B cell (primary cell): ENCODE data around the gene RPL6. TPM values are rescaled to one million over a fixed set of nuclear protein-coding genes. Genes with fewer than 3 reads are reported as not detected.
A peak's percentile ranks its signal among the peaks of the same experiment; 100 is the strongest.

Experiments used
- ATAC-seq: fragments of 200-7000 bp; cut with Tn5 transposase; one replicate; pipeline ENCODE4 v1.10.0; 2021; ENCODE audit warnings: low read depth, mild to moderate bottlenecking, moderate number of reproducible peaks, moderate library complexity
- CTCF ChIA-PET: fragments of 350-600 bp; sonication (Branson Sonifier 250); formaldehyde crosslinking; loops from one replicate; lab custom pipeline; 2021; ENCODE audit warnings: antibody characterized with exemption, inconsistent platforms; lab: Charles Lee
- POLR2A ChIA-PET: fragments of 350-600 bp; sonication (Branson Sonifier 250); formaldehyde crosslinking; loops from one replicate; lab custom pipeline; 2021; ENCODE audit warnings: antibody characterized with exemption; lab: Charles Lee
- DNase-seq: peaks from one replicate; pipeline ENCODE4 v3.0.0; 2013
- H2AFZ ChIP-seq: 2 replicates; pipeline ENCODE4 v1.6.1; 2012; ENCODE audit warnings: mild to moderate bottlenecking, low read depth, low read length; ENCODE audit not compliant: insufficient read depth, poor library complexity, severe bottlenecking
- H3K27ac ChIP-seq, 2 donors: 1 replicate in 1 of 2; 2 replicates in 1 of 2; pipeline ENCODE4 v1.5.1; 2012 to 2013; ENCODE audit warnings: low read length in 2 of 2, mild to moderate bottlenecking in 2 of 2, moderate library complexity in 1 of 2
- H3K27me3 ChIP-seq, 4 experiments: fragments of 200-600 bp in 1 of 4; sonication (generic) in 1 of 4; replicated peaks in 1 of 4; 1 replicate in 2 of 4; 2 replicates in 2 of 4; pipeline versions ENCODE4 v1.6.1 to v1.7.0; 2013 to 2016; ENCODE audit warnings: low read length in 3 of 4, mild to moderate bottlenecking in 2 of 4, mixed read lengths in 1 of 4, moderate library complexity in 1 of 4; ENCODE audit not compliant: insufficient read depth in 4 of 4, control insufficient read depth in 3 of 4; ENCODE audit errors: control extremely low read depth in 1 of 4
- H3K36me3 ChIP-seq, 2 experiments: replicated peaks in 1 of 2; 1 replicate in 1 of 2; 2 replicates in 1 of 2; pipeline versions ENCODE4 v1.6.1 to v1.7.1; 2013; ENCODE audit warnings: low read length in 1 of 2; ENCODE audit not compliant: insufficient read depth in 2 of 2, control insufficient read depth in 1 of 2; ENCODE audit errors: control extremely low read depth in 1 of 2, extremely low read depth in 1 of 2
- H3K4me1 ChIP-seq, 2 donors: fragments of 200-600 bp in 1 of 2; sonication (generic) in 1 of 2; 1 replicate in 1 of 2; 2 replicates in 1 of 2; pipeline versions ENCODE4 v1.5.1 to v1.6.1; 2013 to 2017; ENCODE audit warnings: low read length in 2 of 2; ENCODE audit not compliant: control insufficient read depth in 2 of 2, insufficient read depth in 2 of 2
- H3K4me2 ChIP-seq: replicated peaks from 2 replicates; pipeline ENCODE3; 2012; ENCODE audit warnings: mild to moderate bottlenecking, low read depth, low read length; ENCODE audit not compliant: poor library complexity, severe bottlenecking
- H3K4me3 ChIP-seq, 5 experiments: fragments of 200-600 bp in 1 of 5; sonication (generic) in 1 of 5; 1 replicate in 3 of 5; 2 replicates in 2 of 5; pipeline versions ENCODE4 v1.5.1 to v1.7.0; 2011 to 2016; ENCODE audit warnings: low read length in 4 of 5, mild to moderate bottlenecking in 4 of 5, low read depth in 2 of 5, control low read depth in 1 of 5, moderate library complexity in 1 of 5; ENCODE audit not compliant: insufficient read depth in 1 of 5; ENCODE audit errors: control extremely low read depth in 1 of 5, extremely low read depth in 1 of 5
- H3K79me2 ChIP-seq: fragments of 200-600 bp; sonication (generic); one replicate; pipeline ENCODE4 v1.6.0; 2016; ENCODE audit warnings: low read length; ENCODE audit not compliant: control insufficient read depth, insufficient read depth
- H3K9ac ChIP-seq: fragments of 200-600 bp; sonication (generic); 2 replicates; pipeline ENCODE4 v1.6.1; 2017; ENCODE audit warnings: mild to moderate bottlenecking, low read length, moderate library complexity
- H3K9me3 ChIP-seq, 3 donors: one replicate each; pipeline versions ENCODE4 v1.6.1 to v1.7.1; 2013; ENCODE audit warnings: low read length in 2 of 3; ENCODE audit not compliant: control insufficient read depth in 2 of 3, insufficient read depth in 1 of 3; ENCODE audit errors: control extremely low read depth in 1 of 3
- H4K20me1 ChIP-seq: 2 replicates; pipeline ENCODE4 v1.6.0; 2012; ENCODE audit warnings: mild to moderate bottlenecking, low read length; ENCODE audit not compliant: insufficient read depth, control insufficient read depth, poor library complexity, severe bottlenecking
- H3K27ac Mint-ChIP-seq: one replicate; pipeline ENCODE4 v1.8.0; 2021; ENCODE audit warnings: mixed read lengths
- H3K27me3 Mint-ChIP-seq: one replicate; pipeline ENCODE4 v1.8.0; 2021; ENCODE audit warnings: mixed read lengths
- H3K4me1 Mint-ChIP-seq: one replicate; pipeline ENCODE4 v1.8.0; 2021; ENCODE audit warnings: mixed read lengths
- H3K4me3 Mint-ChIP-seq: one replicate; pipeline ENCODE4 v1.8.0; 2021; ENCODE audit warnings: mixed read lengths
- H3K9me3 Mint-ChIP-seq: one replicate; pipeline ENCODE4 v1.8.0; 2022; ENCODE audit warnings: mixed read lengths; ENCODE audit not compliant: insufficient read depth
- EZH2 ChIP-seq: IDR thresholded peaks from 2 replicates; pipeline ENCODE4 v1.6.1; 2012; ENCODE audit warnings: borderline replicate concordance, low read depth, mild to moderate bottlenecking, moderate library complexity, low read length; ENCODE audit not compliant: insufficient read depth, poor library complexity, severe bottlenecking
- WGBS: methylation state at CpG from one replicate; pipeline ENCODE4 v1.1.5; 2013; ENCODE audit warnings: missing lambda C conversion rate; ENCODE audit not compliant: insufficient coverage; 5-methylcytosine and 5-hydroxymethylcytosine counted together
- intact Hi-C: fragments of 100-400 bp; cut with micrococcal nuclease; formaldehyde crosslinking; loops from one replicate; pipeline ENCODE4 v1.10.0; 2022
- polyA plus RNA-seq: library from polyadenylated mRNA; depleted of rRNA; stranded (reverse); fragments of >200 nt; gene quantifications from 2 replicates; pipeline ENCODE4 v1.2.3, GENCODE V29; 2012
- total RNA-seq, 2 donors: library from RNA; stranded (reverse); fragments of 120-200 nt in 1 of 2; gene quantifications; 1 replicate in 1 of 2; 2 replicates in 1 of 2; pipeline versions ENCODE4 v1.2.3 to v1.2.4, GENCODE V29; 2013 to 2022
- TF ChIP-seq, protein P1 (sequence below): fragments of 200-600 bp; IDR thresholded peaks from one replicate; pipeline ENCODE4 v1.8.0; 2022; ENCODE audit warnings: antibody characterized with exemption, mild to moderate bottlenecking

RPL6 gene
- total and polyA plus RNA-seq, 2 donors (not counting 1 experiment from before 2014, with no cell fraction given) = 1,336 to 1,621 TPM

DNA sequence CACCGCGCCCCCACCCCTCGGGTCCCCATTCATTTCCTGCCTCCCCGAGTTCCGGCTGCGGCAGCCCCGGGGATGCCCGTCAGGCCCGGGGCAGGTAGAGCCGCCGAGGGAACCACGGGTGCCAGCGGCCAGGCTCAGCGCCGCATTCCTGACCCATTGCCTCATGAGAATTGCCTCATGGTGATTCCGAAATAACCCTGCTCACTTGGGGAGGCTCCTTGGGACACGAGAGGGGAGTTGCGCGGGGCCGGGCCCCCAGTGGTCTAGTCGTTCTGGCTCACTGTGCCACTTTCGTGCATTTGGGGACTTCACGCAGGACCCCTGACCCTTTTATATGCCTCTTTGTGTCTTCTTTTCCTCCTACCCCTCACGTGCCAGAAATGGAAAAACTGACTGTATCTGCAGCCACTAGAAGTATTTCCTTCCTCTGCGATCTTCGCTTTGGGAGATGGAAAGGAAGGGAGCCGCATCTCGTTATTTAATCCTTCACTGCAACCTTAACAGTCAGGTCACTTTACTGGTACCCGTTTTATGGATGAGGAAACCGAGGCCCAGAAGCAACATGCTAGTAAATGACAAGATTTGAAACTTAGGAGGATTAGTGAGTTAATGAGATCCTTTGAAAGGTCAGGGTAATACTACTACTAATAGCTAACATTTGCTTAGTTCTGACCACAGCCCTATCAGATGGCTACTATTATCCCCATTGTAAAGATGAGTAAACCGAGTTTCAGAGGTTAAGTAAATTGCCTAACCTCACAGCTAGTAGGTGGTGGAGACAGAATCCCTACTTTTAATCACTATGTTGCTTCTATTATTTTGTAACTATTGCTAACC is 10.1 kb upstream of the RPL6 start:
- ChIA-PET CTCF (interaction anchor here (0.9 to 1.0 kb wide), 2 partner anchors 23 to 754 kb away, joined by 3 read pairs; no protein-coding TSS in a partner anchor), POLR2A (interaction anchor here (0.8 kb wide), 1 partner anchor 9 kb away, joined by 3 read pairs; no protein-coding TSS in a partner anchor)
- peak overlapping the region; percentile 93 for H3K9ac ChIP-seq
- peak overlapping the region; percentile 69 to 89 for H3K27ac ChIP-seq
- peaks cover 37% of the 10 kb centered on the region for H3K4me1 Mint-ChIP-seq
- intact Hi-C loops = loop anchor here (5.0 to 10.0 kb wide), 2 partner anchors 577 to 735 kb away; partner anchors contain the start of genes ACAD10, BRAP and MAPKAPK5
- H3K4me3 ChIP-seq = peak overlapping the region; percentile 66 to 97 (median 95)
- peaks cover 13 to 18% of the 10 kb centered on the region in 2 donors for H3K4me1 ChIP-seq
- H3K9me3 Mint-ChIP-seq = no peaks in the 10 kb centered on the region
- no peak for ATAC-seq
- DNase-seq = no peak
- peak overlapping the region; percentile 94 for H2AFZ ChIP-seq
- no peak for TF ChIP-seq EZH2
- TF ChIP-seq, protein P1, sequence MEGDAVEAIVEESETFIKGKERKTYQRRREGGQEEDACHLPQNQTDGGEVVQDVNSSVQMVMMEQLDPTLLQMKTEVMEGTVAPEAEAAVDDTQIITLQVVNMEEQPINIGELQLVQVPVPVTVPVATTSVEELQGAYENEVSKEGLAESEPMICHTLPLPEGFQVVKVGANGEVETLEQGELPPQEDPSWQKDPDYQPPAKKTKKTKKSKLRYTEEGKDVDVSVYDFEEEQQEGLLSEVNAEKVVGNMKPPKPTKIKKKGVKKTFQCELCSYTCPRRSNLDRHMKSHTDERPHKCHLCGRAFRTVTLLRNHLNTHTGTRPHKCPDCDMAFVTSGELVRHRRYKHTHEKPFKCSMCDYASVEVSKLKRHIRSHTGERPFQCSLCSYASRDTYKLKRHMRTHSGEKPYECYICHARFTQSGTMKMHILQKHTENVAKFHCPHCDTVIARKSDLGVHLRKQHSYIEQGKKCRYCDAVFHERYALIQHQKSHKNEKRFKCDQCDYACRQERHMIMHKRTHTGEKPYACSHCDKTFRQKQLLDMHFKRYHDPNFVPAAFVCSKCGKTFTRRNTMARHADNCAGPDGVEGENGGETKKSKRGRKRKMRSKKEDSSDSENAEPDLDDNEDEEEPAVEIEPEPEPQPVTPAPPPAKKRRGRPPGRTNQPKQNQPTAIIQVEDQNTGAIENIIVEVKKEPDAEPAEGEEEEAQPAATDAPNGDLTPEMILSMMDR = peak; percentile 48
- peaks cover 67% of the 10 kb centered on the region for H3K79me2 ChIP-seq
- no peaks in the 10 kb centered on the region for H3K27me3 ChIP-seq
- H3K4me3 Mint-ChIP-seq = peak overlapping the region; percentile 95
- under 1% methylated on average over 19 of the region's 31 CpGs for WGBS
- H3K27me3 Mint-ChIP-seq = no peaks in the 10 kb centered on the region
- H3K36me3 ChIP-seq = peaks cover 0 to 8% of the 10 kb centered on the region in 2 experiments
- H3K4me2 ChIP-seq = peak overlapping the region; percentile 93
- no peaks in the 10 kb centered on the region for H3K9me3 ChIP-seq
- H4K20me1 ChIP-seq = peaks cover 26% of the 10 kb centered on the region
- H3K27ac Mint-ChIP-seq = peak overlapping the region; percentile 94
